Activated CD4-positive, alpha-beta T cell treated with anti-CD3 and anti-CD28 coated beads for 24 hours (primary cell): ENCODE results near the gene PIK3R4.

ENCODE experiments used
- DNase-seq, 2 donors: peaks; one replicate each; pipeline ENCODE4 v3.0.0-alpha.2; 2020; ENCODE audit warnings: low read depth in 2 of 2

Gene PIK3R4

GRCh38 chr3:130741946-130742610, 4.6 kb downstream of the PIK3R4 start:
- DNase-seq, result no peak

- DNase-seq, result no peak
Observed at GRCh38 chr3:130739848-130740247, 6.8 kb downstream of the PIK3R4 start.

GRCh38 chr3:130738241-130738640, 8.4 kb downstream of the PIK3R4 start:
- no peak for DNase-seq

GRCh38 chr3:130737622-130738021, 9.0 kb downstream of the PIK3R4 start:
- no peak for DNase-seq

GRCh38 chr3:130733236-130733875, 13.3 kb downstream of the PIK3R4 start:
- no peak for DNase-seq

GRCh38 chr3:130732501-130732900, 14.1 kb downstream of the PIK3R4 start:
- no peak for DNase-seq

- no peak for DNase-seq
Observed at GRCh38 chr3:130731817-130732216, 14.8 kb downstream of the PIK3R4 start.

GRCh38 chr3:130729154-130729553, 17.5 kb downstream of the PIK3R4 start:
- DNase-seq, result no peak

GRCh38 chr3:130728037-130728436, 18.6 kb downstream of the PIK3R4 start:
- no peak for DNase-seq

GRCh38 chr3:130725746-130726145, 20.9 kb downstream of the PIK3R4 start:
- no peak for DNase-seq

- no peak for DNase-seq
Observed at GRCh38 chr3:130715616-130716015, 31.0 kb downstream of the PIK3R4 start.

- DNase-seq, result no peak
Observed at GRCh38 chr3:130712718-130713423, 33.8 kb downstream of the PIK3R4 start.

GRCh38 chr3:130711565-130712324, 34.9 kb downstream of the PIK3R4 start:
- no peak for DNase-seq

- DNase-seq, result no peak
Observed at GRCh38 chr3:130709671-130710070, 37.0 kb downstream of the PIK3R4 start.

- DNase-seq, result no peak
Observed at GRCh38 chr3:130707902-130708601, 38.6 kb downstream of the PIK3R4 start.

- DNase-seq, result no peak
Observed at GRCh38 chr3:130705501-130705900, 41.1 kb downstream of the PIK3R4 start.

- no peak for DNase-seq
Observed at GRCh38 chr3:130702985-130703384, 43.6 kb downstream of the PIK3R4 start.

- no peak for DNase-seq
Observed at GRCh38 chr3:130700541-130700940, 46.1 kb downstream of the PIK3R4 start.

GRCh38 chr3:130699765-130700164, 46.9 kb downstream of the PIK3R4 start:
- no peak for DNase-seq

- no peak for DNase-seq
Observed at GRCh38 chr3:130693314-130693713, 53.3 kb downstream of the PIK3R4 start.

- no peak for DNase-seq
Observed at GRCh38 chr3:130692455-130692854, 54.2 kb downstream of the PIK3R4 start.
